ENCODE measurements around the gene FARP1. TPM values are rescaled to one million over a fixed set of nuclear protein-coding genes. Genes with fewer than 3 reads are reported as not detected.

Gene FARP1
- total RNA-seq, 1 donor from 2014 or later: 110 TPM

- intact Hi-C loops (cut with DNase I): no loop called here
- no peak overlapping the region for H3K4me3 ChIP-seq
- peaks cover 22% of the 10 kb centered on the region for H3K4me1 ChIP-seq
- no peaks in the 10 kb centered on the region for H3K27me3 ChIP-seq (ENCODE audit: low read depth)
- no peak for TF ChIP-seq CTCF (IDR thresholded peaks at IDR 0.05)
- H3K27ac ChIP-seq: no peak overlapping the region
- H3K36me3 ChIP-seq: no peaks in the 10 kb centered on the region
- no peak for ATAC-seq
- no peaks in the 10 kb centered on the region for H3K9me3 ChIP-seq
- DNase-seq: no peak
These were observed 119.4 kb downstream of the FARP1 start for GRCh38 chr13:98262292-98262691.

GRCh38 chr13:98263841-98264240 is 120.9 kb downstream of the FARP1 start:
- intact Hi-C loops (cut with DNase I): no loop called here

GRCh38 chr13:98264877-98265276 is 122.0 kb downstream of the FARP1 start:
- TF ChIP-seq CTCF (IDR thresholded peaks at IDR 0.05): no peak
- intact Hi-C loops (cut with DNase I): no loop called here
- Histone ChIP-seq H3K36me3 (no peaks in the 10 kb centered on the region), H3K4me1 (peaks cover 22% of the 10 kb centered on the region), H3K4me3 (no peak overlapping the region), H3K9me3 (no peaks in the 10 kb centered on the region), H3K27me3 (ENCODE audit: low read depth) (no peaks in the 10 kb centered on the region), H3K27ac (no peak overlapping the region)
- DNase-seq (no peak), ATAC-seq (no peak)

More at GRCh38 chr13:98263841-98264240, 120.9 kb downstream of the FARP1 start:
- Histone ChIP-seq H3K36me3 (no peaks in the 10 kb centered on the region), H3K4me3 (no peak overlapping the region), H3K27me3 (ENCODE audit: low read depth) (no peaks in the 10 kb centered on the region), H3K27ac (no peak overlapping the region), H3K9me3 (no peaks in the 10 kb centered on the region), H3K4me1 (peaks cover 22% of the 10 kb centered on the region)
- DNase-seq (no peak), ATAC-seq (no peak)
- no peak for TF ChIP-seq CTCF (IDR thresholded peaks at IDR 0.05)

GRCh38 chr13:98265692-98266551 is 123.0 kb downstream of the FARP1 start:
- intact Hi-C loops (cut with DNase I): no loop called here
- H3K27ac ChIP-seq: no peak overlapping the region
- peaks cover 18% of the 10 kb centered on the region for H3K4me1 ChIP-seq
- DNase-seq (no peak), ATAC-seq (peak; percentile 37 to 52)
- no peak overlapping the region for H3K4me3 ChIP-seq
- H3K27me3 ChIP-seq (ENCODE audit: low read depth): no peaks in the 10 kb centered on the region
- TF ChIP-seq CTCF (IDR thresholded peaks at IDR 0.05): no peak
- H3K9me3 ChIP-seq: no peaks in the 10 kb centered on the region
- no peaks in the 10 kb centered on the region for H3K36me3 ChIP-seq

GRCh38 chr13:98267080-98267912 is 124.4 kb downstream of the FARP1 start:
- H3K27ac ChIP-seq: peak overlapping the region; percentile 18
- no peaks in the 10 kb centered on the region for H3K27me3 ChIP-seq (ENCODE audit: low read depth)
- DNase-seq: no peak
- H3K9me3 ChIP-seq: no peaks in the 10 kb centered on the region
- no peaks in the 10 kb centered on the region for H3K36me3 ChIP-seq
- TF ChIP-seq CTCF (IDR thresholded peaks at IDR 0.05): no peak
- no peak overlapping the region for H3K4me3 ChIP-seq
- intact Hi-C loops (cut with DNase I): no loop called here
- peak; percentile 48 to 66 for ATAC-seq
- peaks cover 18% of the 10 kb centered on the region for H3K4me1 ChIP-seq

All from lower lobe of right lung (tissue), 2 donors.